K562 (cell line): ENCODE data around the gene ALG11. TPM values are rescaled to one million over a fixed set of nuclear protein-coding genes. Genes with fewer than 3 reads are reported as not detected.

Source experiments
- DIDO1 ChIP-seq: fragments of 450-650 bp; IDR thresholded peaks from 2 replicates; pipeline ENCODE4 v1.6.1; 2016; ENCODE audit warnings: low read depth, missing biosample characterization, missing genetic modification characterization
- EGR1 ChIP-seq: fragments of 450-650 bp; conservative IDR thresholded peaks from 2 replicates; pipeline ENCODE4 v1.6.1; 2017; ENCODE audit warnings: mild to moderate bottlenecking
- FOSL1 ChIP-seq: fragments of 200-800 bp; sonication (Bioruptor generic); conservative IDR thresholded peaks from 2 replicates; pipeline ENCODE4 v1.6.1; 2016; ENCODE audit warnings: missing genetic modification characterization, missing compliant biosample characterization
- HNRNPK ChIP-seq: fragments of 200-400 bp; formaldehyde crosslinking; IDR thresholded peaks from one replicate; pipeline ENCODE4 v1.6.1; 2018; ENCODE audit warnings: mild to moderate bottlenecking, low read depth, low read length; ENCODE audit not compliant: poor library complexity, severe bottlenecking
- ILK ChIP-seq: fragments of 450-650 bp; IDR thresholded peaks from 2 replicates; pipeline ENCODE4 v1.6.1; 2016; ENCODE audit warnings: missing genetic modification characterization, low read depth, mild to moderate bottlenecking, missing compliant biosample characterization, moderate library complexity, borderline replicate concordance
- LARP7 ChIP-seq: fragments of 450-650 bp; IDR thresholded peaks from 2 replicates; pipeline ENCODE4 v1.6.1; 2016
- MED1 ChIP-seq: sonication (generic); formaldehyde crosslinking; IDR thresholded peaks from 2 replicates; pipeline ENCODE4 v1.8.1; 2023; ENCODE audit warnings: missing genetic modification reagents, borderline replicate concordance
- MTF1 ChIP-seq: fragments of 250-450 bp; sonication (Bioruptor Pico); IDR thresholded peaks from 2 replicates; pipeline ENCODE4 v1.9.0; 2021; ENCODE audit warnings: moderate library complexity, mild to moderate bottlenecking, inconsistent platforms, borderline replicate concordance
- PML ChIP-seq: IDR thresholded peaks from 2 replicates; pipeline ENCODE4 v1.6.1; 2012; ENCODE audit warnings: low read length, inconsistent platforms
- POLR2A ChIP-seq: fragments of 450-650 bp; conservative IDR thresholded peaks from 2 replicates; pipeline ENCODE4 v1.6.1; 2016
- PRMT5 ChIP-seq: sonication (generic); formaldehyde crosslinking; IDR thresholded peaks from 2 replicates; pipeline ENCODE4 v1.5.0; 2020; ENCODE audit warnings: missing genetic modification reagents
- TCF3 ChIP-seq: sonication (generic); formaldehyde crosslinking; IDR thresholded peaks from 2 replicates; pipeline ENCODE4 v1.4.0; 2020; ENCODE audit warnings: mild to moderate bottlenecking, missing genetic modification reagents
- ZFPM2 ChIP-seq: fragments of 250-450 bp; sonication (Bioruptor Pico); IDR thresholded peaks from 2 replicates; pipeline ENCODE4 v1.5.1; 2022; ENCODE audit warnings: mild to moderate bottlenecking
- ZKSCAN8 ChIP-seq: fragments of 200-800 bp; sonication (Bioruptor generic); IDR thresholded peaks from 2 replicates; pipeline ENCODE4 v1.6.1; 2016; ENCODE audit warnings: missing genetic modification characterization, missing compliant biosample characterization
- ZNF12 ChIP-seq: sonication (generic); formaldehyde crosslinking; IDR thresholded peaks from 2 replicates; pipeline ENCODE4 v1.4.0; 2020; ENCODE audit warnings: mild to moderate bottlenecking, missing genetic modification reagents
- ZNF431 ChIP-seq: sonication (generic); formaldehyde crosslinking; IDR thresholded peaks from 2 replicates; pipeline ENCODE4 v1.8.0; 2022; ENCODE audit warnings: mild to moderate bottlenecking, missing genetic modification reagents
- polyA plus RNA-seq, 8 experiments: library from polyadenylated mRNA; depleted of rRNA in 4 of 8; stranded (reverse) in 5 of 8; unstranded in 3 of 8; fragments of >200 nt; fragmentation: Nextera tagmentation in 2 of 8; fragmentation: Illumina TruSeq in 1 of 8; extraction: Ambion mirVana in 2 of 8; extraction: Trizol in 1 of 8; gene quantifications; 2 replicates each; pipeline versions ENCODE4 v1.2.1 to v1.2.3, GENCODE V29; 2011 to 2014; ENCODE audit warnings: inconsistent platforms in 1 of 8, missing spikeins in 1 of 8
- total RNA-seq, 7 experiments: library from RNA; depleted of rRNA in 6 of 7; stranded (reverse); fragments of >200 nt in 6 of 7; fragmentation: Illumina TruSeq in 2 of 7; extraction: Trizol in 2 of 7; gene quantifications; 2 replicates each; pipeline versions ENCODE4 v1.2.1 to v1.2.3, GENCODE V29; 2011 to 2021; ENCODE audit warnings: low replicate concordance in 1 of 7
- TF ChIP-seq, protein P1 (sequence below), 3 experiments: fragments of 200-800 bp in 1 of 3; fragments of 250-450 bp in 1 of 3; fragments of 450-650 bp in 1 of 3; sonication (Bioruptor Pico) in 1 of 3; sonication (Bioruptor generic) in 1 of 3; formaldehyde crosslinking in 1 of 3; IDR thresholded peaks; 2 replicates each; pipeline versions ENCODE4 v1.6.1 to v1.8.0; 2016 to 2022; ENCODE audit warnings: mild to moderate bottlenecking in 2 of 3, missing genetic modification characterization in 2 of 3, missing compliant biosample characterization in 1 of 3, moderate library complexity in 1 of 3
- TF ChIP-seq, protein P2 (sequence below): fragments of 450-650 bp; IDR thresholded peaks from 2 replicates; pipeline ENCODE4 v1.6.1; 2016; ENCODE audit warnings: mild to moderate bottlenecking
- TF ChIP-seq, protein P3 (sequence below): sonication (generic); formaldehyde crosslinking; IDR thresholded peaks from 2 replicates; pipeline ENCODE4 v1.8.0; 2022; ENCODE audit warnings: mild to moderate bottlenecking, missing genetic modification reagents
- TF ChIP-seq, protein P4 (sequence below): fragments of 250-450 bp; sonication (Bioruptor Pico); IDR thresholded peaks from 2 replicates; pipeline ENCODE4 v1.5.0; 2020; ENCODE audit warnings: mild to moderate bottlenecking

ALG11 gene
- total and polyA plus RNA-seq, 9 of the 15 experiments (the other 6 are each of a cell fraction or from before 2014, with no cell fraction given): 7.3 to 19.2 (median 16.3) TPM

DNA sequence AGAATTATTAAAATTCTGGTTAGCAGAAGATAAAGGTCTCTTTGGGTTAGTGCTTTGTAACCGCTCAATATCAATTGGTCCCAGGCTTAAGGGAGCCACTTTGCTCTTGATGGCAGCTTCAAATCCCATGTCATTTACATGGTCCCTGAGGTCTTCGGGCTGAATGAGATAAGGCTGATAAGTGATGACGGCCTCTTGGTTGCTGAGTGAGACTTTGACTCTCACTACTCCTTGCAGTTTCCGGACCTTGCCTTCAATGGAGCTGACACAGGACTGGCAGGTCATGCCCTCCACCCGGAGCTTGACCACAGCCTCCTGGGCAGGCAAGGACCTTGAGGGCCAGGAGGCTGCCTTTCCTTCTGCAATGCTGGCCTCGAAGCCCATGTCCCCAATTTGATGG, 37.7 kb upstream of the ALG11 start (continued):
- TF ChIP-seq, protein P1, sequence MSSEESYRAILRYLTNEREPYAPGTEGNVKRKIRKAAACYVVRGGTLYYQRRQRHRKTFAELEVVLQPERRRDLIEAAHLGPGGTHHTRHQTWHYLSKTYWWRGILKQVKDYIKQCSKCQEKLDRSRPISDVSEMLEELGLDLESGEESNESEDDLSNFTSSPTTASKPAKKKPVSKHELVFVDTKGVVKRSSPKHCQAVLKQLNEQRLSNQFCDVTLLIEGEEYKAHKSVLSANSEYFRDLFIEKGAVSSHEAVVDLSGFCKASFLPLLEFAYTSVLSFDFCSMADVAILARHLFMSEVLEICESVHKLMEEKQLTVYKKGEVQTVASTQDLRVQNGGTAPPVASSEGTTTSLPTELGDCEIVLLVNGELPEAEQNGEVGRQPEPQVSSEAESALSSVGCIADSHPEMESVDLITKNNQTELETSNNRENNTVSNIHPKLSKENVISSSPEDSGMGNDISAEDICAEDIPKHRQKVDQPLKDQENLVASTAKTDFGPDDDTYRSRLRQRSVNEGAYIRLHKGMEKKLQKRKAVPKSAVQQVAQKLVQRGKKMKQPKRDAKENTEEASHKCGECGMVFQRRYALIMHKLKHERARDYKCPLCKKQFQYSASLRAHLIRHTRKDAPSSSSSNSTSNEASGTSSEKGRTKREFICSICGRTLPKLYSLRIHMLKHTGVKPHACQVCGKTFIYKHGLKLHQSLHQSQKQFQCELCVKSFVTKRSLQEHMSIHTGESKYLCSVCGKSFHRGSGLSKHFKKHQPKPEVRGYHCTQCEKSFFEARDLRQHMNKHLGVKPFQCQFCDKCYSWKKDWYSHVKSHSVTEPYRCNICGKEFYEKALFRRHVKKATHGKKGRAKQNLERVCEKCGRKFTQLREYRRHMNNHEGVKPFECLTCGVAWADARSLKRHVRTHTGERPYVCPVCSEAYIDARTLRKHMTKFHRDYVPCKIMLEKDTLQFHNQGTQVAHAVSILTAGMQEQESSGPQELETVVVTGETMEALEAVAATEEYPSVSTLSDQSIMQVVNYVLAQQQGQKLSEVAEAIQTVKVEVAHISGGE (CRISPR knock-in tag; IDR thresholded peaks at IDR 0.05): no peak
- TF ChIP-seq PRMT5 (CRISPR knock-in tag) (no peak), ZFPM2 (CRISPR knock-in tag) (no peak), MED1 (CRISPR knock-in tag) (no peak), FOSL1 (tag) (peak; percentile 20; the same call in 1 of the 2 replicates), EGR1 (no peak), TCF3 (CRISPR knock-in tag) (peak; percentile 85), PML (no peak), ZKSCAN8 (no peak), ZNF12 (CRISPR knock-in tag) (no peak), ZNF431 (CRISPR knock-in tag) (no peak), DIDO1 (tag) (no peak), HNRNPK (no peak), ILK (tag) (no peak), LARP7 (no peak), POLR2A (no peak), MTF1 (CRISPR knock-in tag) (no peak)
- TF ChIP-seq, protein P2, sequence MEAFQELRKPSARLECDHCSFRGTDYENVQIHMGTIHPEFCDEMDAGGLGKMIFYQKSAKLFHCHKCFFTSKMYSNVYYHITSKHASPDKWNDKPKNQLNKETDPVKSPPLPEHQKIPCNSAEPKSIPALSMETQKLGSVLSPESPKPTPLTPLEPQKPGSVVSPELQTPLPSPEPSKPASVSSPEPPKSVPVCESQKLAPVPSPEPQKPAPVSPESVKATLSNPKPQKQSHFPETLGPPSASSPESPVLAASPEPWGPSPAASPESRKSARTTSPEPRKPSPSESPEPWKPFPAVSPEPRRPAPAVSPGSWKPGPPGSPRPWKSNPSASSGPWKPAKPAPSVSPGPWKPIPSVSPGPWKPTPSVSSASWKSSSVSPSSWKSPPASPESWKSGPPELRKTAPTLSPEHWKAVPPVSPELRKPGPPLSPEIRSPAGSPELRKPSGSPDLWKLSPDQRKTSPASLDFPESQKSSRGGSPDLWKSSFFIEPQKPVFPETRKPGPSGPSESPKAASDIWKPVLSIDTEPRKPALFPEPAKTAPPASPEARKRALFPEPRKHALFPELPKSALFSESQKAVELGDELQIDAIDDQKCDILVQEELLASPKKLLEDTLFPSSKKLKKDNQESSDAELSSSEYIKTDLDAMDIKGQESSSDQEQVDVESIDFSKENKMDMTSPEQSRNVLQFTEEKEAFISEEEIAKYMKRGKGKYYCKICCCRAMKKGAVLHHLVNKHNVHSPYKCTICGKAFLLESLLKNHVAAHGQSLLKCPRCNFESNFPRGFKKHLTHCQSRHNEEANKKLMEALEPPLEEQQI: no peak
- TF ChIP-seq, protein P3, sequence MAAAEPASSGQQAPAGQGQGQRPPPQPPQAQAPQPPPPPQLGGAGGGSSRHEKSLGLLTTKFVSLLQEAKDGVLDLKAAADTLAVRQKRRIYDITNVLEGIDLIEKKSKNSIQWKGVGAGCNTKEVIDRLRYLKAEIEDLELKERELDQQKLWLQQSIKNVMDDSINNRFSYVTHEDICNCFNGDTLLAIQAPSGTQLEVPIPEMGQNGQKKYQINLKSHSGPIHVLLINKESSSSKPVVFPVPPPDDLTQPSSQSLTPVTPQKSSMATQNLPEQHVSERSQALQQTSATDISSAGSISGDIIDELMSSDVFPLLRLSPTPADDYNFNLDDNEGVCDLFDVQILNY (CRISPR knock-in tag): no peak
- TF ChIP-seq, protein P4, sequence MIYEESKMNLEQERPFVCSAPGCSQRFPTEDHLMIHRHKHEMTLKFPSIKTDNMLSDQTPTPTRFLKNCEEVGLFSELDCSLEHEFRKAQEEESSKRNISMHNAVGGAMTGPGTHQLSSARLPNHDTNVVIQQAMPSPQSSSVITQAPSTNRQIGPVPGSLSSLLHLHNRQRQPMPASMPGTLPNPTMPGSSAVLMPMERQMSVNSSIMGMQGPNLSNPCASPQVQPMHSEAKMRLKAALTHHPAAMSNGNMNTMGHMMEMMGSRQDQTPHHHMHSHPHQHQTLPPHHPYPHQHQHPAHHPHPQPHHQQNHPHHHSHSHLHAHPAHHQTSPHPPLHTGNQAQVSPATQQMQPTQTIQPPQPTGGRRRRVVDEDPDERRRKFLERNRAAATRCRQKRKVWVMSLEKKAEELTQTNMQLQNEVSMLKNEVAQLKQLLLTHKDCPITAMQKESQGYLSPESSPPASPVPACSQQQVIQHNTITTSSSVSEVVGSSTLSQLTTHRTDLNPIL: no peak
